Neural crest cell (in vitro differentiated cells): Measurements from ENCODE around the gene AKAP13. TPM values are rescaled to one million over a fixed set of nuclear protein-coding genes. Genes with fewer than 3 reads are reported as not detected.

Source experiments
- DNase-seq: peaks from one replicate; pipeline ENCODE4 v3.0.0; 2021; ENCODE audit warnings: low read depth, mixed read lengths, low spot score
- H3K27ac Mint-ChIP-seq: one replicate; pipeline ENCODE4 v1.8.0; 2021; ENCODE audit warnings: mild to moderate bottlenecking, mixed read lengths; ENCODE audit not compliant: unreplicated experiment
- H3K27me3 Mint-ChIP-seq: 2 replicates; pipeline ENCODE4 v1.8.0; 2021; ENCODE audit warnings: low read depth, mild to moderate bottlenecking, mixed read lengths
- H3K36me3 Mint-ChIP-seq: 2 replicates; pipeline ENCODE4 v1.8.0; 2021; ENCODE audit warnings: low read depth, mild to moderate bottlenecking, mixed read lengths
- H3K4me1 Mint-ChIP-seq: 2 replicates; pipeline ENCODE4 v1.8.0; 2021; ENCODE audit warnings: mixed read lengths
- H3K4me3 Mint-ChIP-seq: one replicate; pipeline ENCODE4 v1.8.0; 2021; ENCODE audit warnings: mild to moderate bottlenecking, mixed read lengths
- H3K9me3 Mint-ChIP-seq: 2 replicates; pipeline ENCODE4 v1.8.0; 2021; ENCODE audit warnings: mixed read lengths
- total RNA-seq: library from RNA; stranded (reverse); gene quantifications from 2 replicates; pipeline ENCODE4 v1.2.1, GENCODE V29; 2021
- TF ChIP-seq, protein P1 (sequence below): fragments of 200-600 bp; sonication (generic); conservative IDR thresholded peaks from 2 replicates; pipeline ENCODE4 v1.5.0; 2021; ENCODE audit warnings: antibody characterized with exemption, mild to moderate bottlenecking

AKAP13 gene
- total RNA-seq, 1 donor from 2014 or later = 81.3 TPM

- H3K4me3 Mint-ChIP-seq = no peak overlapping the region
- H3K27me3 Mint-ChIP-seq = peaks cover 5% of the 10 kb centered on the region
- peaks cover 2% of the 10 kb centered on the region for H3K36me3 Mint-ChIP-seq
- TF ChIP-seq, protein P1, sequence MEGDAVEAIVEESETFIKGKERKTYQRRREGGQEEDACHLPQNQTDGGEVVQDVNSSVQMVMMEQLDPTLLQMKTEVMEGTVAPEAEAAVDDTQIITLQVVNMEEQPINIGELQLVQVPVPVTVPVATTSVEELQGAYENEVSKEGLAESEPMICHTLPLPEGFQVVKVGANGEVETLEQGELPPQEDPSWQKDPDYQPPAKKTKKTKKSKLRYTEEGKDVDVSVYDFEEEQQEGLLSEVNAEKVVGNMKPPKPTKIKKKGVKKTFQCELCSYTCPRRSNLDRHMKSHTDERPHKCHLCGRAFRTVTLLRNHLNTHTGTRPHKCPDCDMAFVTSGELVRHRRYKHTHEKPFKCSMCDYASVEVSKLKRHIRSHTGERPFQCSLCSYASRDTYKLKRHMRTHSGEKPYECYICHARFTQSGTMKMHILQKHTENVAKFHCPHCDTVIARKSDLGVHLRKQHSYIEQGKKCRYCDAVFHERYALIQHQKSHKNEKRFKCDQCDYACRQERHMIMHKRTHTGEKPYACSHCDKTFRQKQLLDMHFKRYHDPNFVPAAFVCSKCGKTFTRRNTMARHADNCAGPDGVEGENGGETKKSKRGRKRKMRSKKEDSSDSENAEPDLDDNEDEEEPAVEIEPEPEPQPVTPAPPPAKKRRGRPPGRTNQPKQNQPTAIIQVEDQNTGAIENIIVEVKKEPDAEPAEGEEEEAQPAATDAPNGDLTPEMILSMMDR = no peak
- peaks cover 35% of the 10 kb centered on the region for H3K4me1 Mint-ChIP-seq
- H3K27ac Mint-ChIP-seq = no peak overlapping the region
- H3K9me3 Mint-ChIP-seq = no peaks in the 10 kb centered on the region
- DNase-seq = no peak
Measured at GRCh38 chr15:85755942-85756341, 375.5 kb downstream of the AKAP13 start.

DNA sequence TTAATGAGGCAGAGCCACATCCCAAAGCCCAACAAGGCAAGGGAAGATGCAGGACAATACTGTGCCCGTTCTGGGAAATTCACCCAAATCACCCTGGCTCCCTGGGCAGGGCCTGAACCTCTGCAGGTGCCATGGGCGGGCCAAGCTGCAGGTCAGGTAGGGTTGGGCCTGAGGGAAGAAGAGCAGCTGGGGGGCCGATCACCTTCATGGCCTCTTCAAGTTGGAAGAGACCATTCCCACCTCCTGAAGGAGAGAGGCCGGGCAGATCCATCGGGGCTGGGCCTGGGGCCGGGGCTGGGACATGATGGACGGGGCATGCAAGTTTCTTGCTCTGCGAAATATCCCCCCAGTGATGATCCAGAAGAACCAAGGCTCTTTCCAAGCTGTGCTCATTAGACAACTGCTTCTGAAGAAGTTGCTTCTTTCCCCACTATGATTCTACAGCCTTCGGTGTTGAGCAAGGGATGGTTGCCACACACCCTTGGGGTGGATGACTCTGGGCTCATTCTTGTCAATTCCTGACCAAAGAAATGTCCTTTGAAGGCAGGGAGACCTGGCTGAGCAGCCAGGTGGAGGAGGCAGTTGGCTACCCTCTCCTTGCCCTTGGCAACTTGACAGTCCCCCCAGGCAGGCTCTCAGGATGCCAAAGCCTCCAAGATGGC lies 376.1 kb downstream of the AKAP13 start:
- Mint-ChIP-seq H3K9me3 (no peaks in the 10 kb centered on the region), H3K27me3 (peaks cover 4% of the 10 kb centered on the region), H3K4me1 (peaks cover 31% of the 10 kb centered on the region), H3K4me3 (no peak overlapping the region), H3K27ac (no peak overlapping the region), H3K36me3 (peaks cover 4% of the 10 kb centered on the region)
- no peak for DNase-seq
- TF ChIP-seq, protein P1 = no peak

GRCh38 chr15:85757073-85757938 lies 376.9 kb downstream of the AKAP13 start:
- peaks cover 6% of the 10 kb centered on the region for H3K36me3 Mint-ChIP-seq
- no peak for DNase-seq
- H3K27me3 Mint-ChIP-seq = no peaks in the 10 kb centered on the region
- no peak overlapping the region for H3K4me3 Mint-ChIP-seq
- no peak overlapping the region for H3K27ac Mint-ChIP-seq
- H3K4me1 Mint-ChIP-seq = peaks cover 26% of the 10 kb centered on the region
- no peaks in the 10 kb centered on the region for H3K9me3 Mint-ChIP-seq
- TF ChIP-seq, protein P1 = no peak

GRCh38 chr15:85757939-85758654 lies 377.7 kb downstream of the AKAP13 start:
- Mint-ChIP-seq H3K36me3 (peaks cover 6% of the 10 kb centered on the region), H3K27ac (no peak overlapping the region), H3K4me3 (no peak overlapping the region), H3K4me1 (peaks cover 19% of the 10 kb centered on the region), H3K9me3 (no peaks in the 10 kb centered on the region), H3K27me3 (no peaks in the 10 kb centered on the region)
- DNase-seq = no peak
- TF ChIP-seq, protein P1 = no peak

DNA sequence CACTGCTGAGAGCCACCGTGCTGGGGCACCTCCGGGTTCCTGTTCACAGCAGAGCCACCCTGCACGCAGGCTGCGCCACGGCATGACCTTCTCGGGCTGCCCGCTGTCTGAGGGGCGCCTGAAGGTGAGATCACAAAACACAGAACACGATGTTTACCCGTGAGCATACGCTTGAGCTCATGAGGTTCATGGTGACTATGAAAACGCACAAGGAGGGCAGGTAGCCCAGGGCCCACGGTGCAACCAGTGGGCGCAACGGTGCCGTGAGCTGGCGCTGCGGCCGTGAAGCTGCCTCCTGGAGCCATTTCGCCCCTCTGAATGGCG lies 378.2 kb downstream of the AKAP13 start:
- H3K27me3 Mint-ChIP-seq = no peaks in the 10 kb centered on the region
- no peak overlapping the region for H3K27ac Mint-ChIP-seq
- H3K4me3 Mint-ChIP-seq = no peak overlapping the region
- H3K36me3 Mint-ChIP-seq = peaks cover 6% of the 10 kb centered on the region
- no peak for DNase-seq
- H3K9me3 Mint-ChIP-seq = no peaks in the 10 kb centered on the region
- peaks cover 19% of the 10 kb centered on the region for H3K4me1 Mint-ChIP-seq
- TF ChIP-seq, protein P1 = no peak
